ENCODE results near the gene C5AR2.
"Not testable (repeated sequence)": the region's sequence is repeated elsewhere in the genome, so short reads cannot be mapped to it uniquely, and the experiment has no call there.

The C5AR2 gene

DNA sequence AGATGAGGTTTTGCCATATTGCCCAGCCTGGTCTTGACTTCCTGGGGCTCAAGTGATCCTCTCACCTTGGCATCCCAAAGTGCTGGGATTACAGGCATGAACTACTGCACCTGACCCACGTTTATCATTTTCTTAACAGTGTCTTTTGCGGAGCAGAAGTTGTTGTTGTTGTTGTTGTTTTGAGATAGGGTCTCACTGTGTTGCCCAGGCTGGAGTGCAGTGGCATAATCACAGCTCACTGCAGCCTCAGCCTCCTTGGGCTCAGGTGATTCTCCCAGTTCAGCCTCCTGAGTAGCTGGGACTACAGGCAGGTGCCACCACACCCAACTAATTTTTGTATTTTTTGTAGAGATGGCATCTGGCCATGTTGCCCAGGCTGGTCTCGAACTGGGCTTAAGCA, 55.6 kb downstream of the C5AR2 start:
- not testable (repeated sequence) for DNase-seq (ENCODE audit: low spot score)

GRCh38 chr19:47388721-47389120, 56.7 kb downstream of the C5AR2 start:
- not testable (repeated sequence) for DNase-seq (ENCODE audit: low spot score)

GRCh38 chr19:47389150-47389556, 57.2 kb downstream of the C5AR2 start:
- DNase-seq (ENCODE audit: low spot score), result no peak

DNA sequence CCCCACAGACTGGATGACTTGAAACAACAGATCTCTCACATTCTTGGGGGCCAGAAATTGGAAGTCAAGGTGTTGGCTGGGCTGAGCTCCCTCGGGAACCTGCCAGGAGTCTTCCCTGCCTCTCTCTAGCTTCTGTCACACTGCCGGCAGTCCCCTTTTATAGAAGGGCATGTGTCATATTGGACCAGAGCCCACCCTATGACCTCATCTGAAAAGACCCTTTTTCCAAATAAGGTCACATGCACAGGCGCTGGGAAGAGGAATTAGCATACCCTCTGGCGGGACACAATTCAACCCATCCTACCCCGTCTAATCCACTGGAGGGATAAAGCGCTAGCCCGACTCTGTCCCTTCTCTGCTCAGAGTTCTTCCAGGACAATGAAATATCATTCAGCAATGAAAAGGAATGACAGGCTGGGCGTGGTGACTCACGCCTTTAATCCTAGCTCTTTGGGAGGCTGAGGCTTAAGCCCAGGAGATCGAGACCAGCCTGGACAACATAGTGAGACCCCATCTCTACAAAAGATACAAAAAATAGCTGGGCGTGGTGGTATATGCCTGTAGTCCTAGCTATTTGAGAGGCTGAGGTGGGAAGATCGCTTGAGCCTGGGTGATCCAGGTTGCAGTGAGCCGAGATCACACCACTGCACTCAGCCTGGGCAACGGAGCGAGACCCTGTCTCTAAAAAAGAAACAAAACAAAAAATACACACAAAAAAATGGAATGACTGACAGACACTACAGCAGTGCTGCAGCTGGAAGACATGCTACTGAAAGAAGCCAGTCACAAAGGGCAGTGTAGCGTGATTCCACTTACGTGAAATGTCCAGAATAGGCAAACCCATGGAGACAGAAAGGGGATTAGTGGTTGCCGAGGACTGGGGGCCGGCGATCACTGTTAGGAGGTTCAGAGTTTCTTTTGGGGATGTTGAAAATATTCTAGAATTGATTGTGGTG, 58.8 kb downstream of the C5AR2 start:
- no peak for DNase-seq (ENCODE audit: low spot score)

DNA sequence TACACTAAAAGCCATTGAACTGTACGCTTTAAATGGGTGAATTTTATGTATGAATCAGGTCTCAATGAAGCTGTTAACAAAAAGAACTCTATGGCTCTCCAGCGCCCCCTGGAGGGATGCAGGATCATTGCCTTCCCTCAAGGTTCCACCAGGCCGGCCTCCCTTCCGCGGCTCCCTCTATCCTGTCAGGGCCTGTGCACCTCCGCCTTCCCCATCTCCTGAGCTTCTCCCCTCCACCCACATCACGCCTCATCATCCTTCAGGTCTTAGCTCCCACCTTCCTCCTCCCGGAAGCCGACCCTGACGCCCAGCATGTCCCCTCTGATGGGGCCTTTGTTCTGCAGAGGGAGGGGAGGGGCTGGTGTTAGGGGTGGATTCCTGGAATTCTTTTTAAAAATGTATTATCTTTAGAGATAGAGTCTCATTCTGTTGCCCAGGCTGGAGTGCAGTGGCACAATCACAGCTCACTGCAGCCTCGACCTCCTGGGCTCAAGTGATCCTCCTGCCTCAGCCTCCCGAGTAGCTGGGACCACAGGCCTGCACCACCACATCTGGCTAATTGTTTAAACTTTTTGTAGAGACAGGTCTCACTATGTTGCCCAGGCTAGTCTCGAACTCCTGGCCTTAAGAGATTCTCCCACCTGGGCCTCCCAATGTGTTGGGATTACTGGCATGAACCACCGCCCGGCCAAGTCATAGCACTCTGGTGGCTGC, 59.7 kb downstream of the C5AR2 start:
- DNase-seq (ENCODE audit: low spot score), result peak; percentile 72

All from CD4-positive, alpha-beta T cell treated with Interleukin-6 at 100 ng/mL for 8 hours (primary cell).